ENCODE results near the gene EVC. TPM values are rescaled to one million over a fixed set of nuclear protein-coding genes. Genes with fewer than 3 reads are reported as not detected.
"Not testable (repeated sequence)": the region's sequence is repeated elsewhere in the genome, so short reads cannot be mapped to it uniquely, and the experiment has no call there.

The EVC gene
- total RNA-seq, 2 donors from 2014 or later = 10.0 to 11.3 TPM

- ATAC-seq (no peak), DNase-seq (no peak)
- intact Hi-C loops (cut with DNase I) = no loop called here
Observed at GRCh38 chr4:5724377-5724776, 13.4 kb downstream of the EVC start.

GRCh38 chr4:5728412-5728811, 17.4 kb downstream of the EVC start:
- intact Hi-C loops (cut with DNase I); ATAC-seq; DNase-seq: not testable (repeated sequence)

- ATAC-seq (no peak), DNase-seq (no peak)
- intact Hi-C loops (cut with DNase I) = no loop called here
Observed at GRCh38 chr4:5730436-5730835, 19.4 kb downstream of the EVC start.

- ATAC-seq = peak in 1 of 2 donors; percentile 15
- DNase-seq = no peak
- intact Hi-C loops (cut with DNase I) = no loop called here
Observed at GRCh38 chr4:5730993-5731990, 20.3 kb downstream of the EVC start.

GRCh38 chr4:5732158-5732557, 21.2 kb downstream of the EVC start:
- ATAC-seq (no peak), DNase-seq (no peak)
- intact Hi-C loops (cut with DNase I) = no loop called here

- intact Hi-C loops (cut with DNase I) = no loop called here
- DNase-seq = no peak
Observed at GRCh38 chr4:5734853-5735252, 23.9 kb downstream of the EVC start.

GRCh38 chr4:5735463-5735862, 24.5 kb downstream of the EVC start:
- DNase-seq = no peak
- intact Hi-C loops (cut with DNase I) = no loop called here
- no peak for ATAC-seq

More at GRCh38 chr4:5734853-5735252, 23.9 kb downstream of the EVC start:
- peak; percentile 30 to 70 for ATAC-seq

GRCh38 chr4:5738061-5738460, 27.1 kb downstream of the EVC start:
- intact Hi-C loops (cut with DNase I) = no loop called here

GRCh38 chr4:5742388-5742787, 31.4 kb downstream of the EVC start:
- intact Hi-C loops (cut with DNase I) = no loop called here
- ATAC-seq = no peak

More at GRCh38 chr4:5738061-5738460, 27.1 kb downstream of the EVC start:
- ATAC-seq (no peak), DNase-seq (no peak)

GRCh38 chr4:5742968-5743367, 32.0 kb downstream of the EVC start:
- DNase-seq (no peak), ATAC-seq (no peak)
- intact Hi-C loops (cut with DNase I) = no loop called here

More at GRCh38 chr4:5742388-5742787, 31.4 kb downstream of the EVC start:
- no peak for DNase-seq

- ATAC-seq (no peak), DNase-seq (no peak)
- intact Hi-C loops (cut with DNase I) = no loop called here
Observed at GRCh38 chr4:5746250-5746649, 35.2 kb downstream of the EVC start.

- DNase-seq = no peak
- intact Hi-C loops (cut with DNase I) = no loop called here
- ATAC-seq = peak; percentile 23 to 55
Observed at GRCh38 chr4:5746829-5747737, 36.1 kb downstream of the EVC start.

GRCh38 chr4:5747738-5748375, 36.9 kb downstream of the EVC start:
- DNase-seq = peak; percentile 53
- ATAC-seq = peak; percentile 51 to 75
- intact Hi-C loops (cut with DNase I) = no loop called here

- intact Hi-C loops (cut with DNase I) = no loop called here
- DNase-seq (no peak), ATAC-seq (no peak)
Observed at GRCh38 chr4:5749568-5749967, 38.6 kb downstream of the EVC start.

- DNase-seq (no peak), ATAC-seq (no peak)
- intact Hi-C loops (cut with DNase I) = no loop called here
Observed at GRCh38 chr4:5750052-5750945, 39.3 kb downstream of the EVC start.

GRCh38 chr4:5750946-5751665, 40.1 kb downstream of the EVC start:
- no peak for DNase-seq

GRCh38 chr4:5751666-5752375, 40.8 kb downstream of the EVC start:
- no peak for DNase-seq
- intact Hi-C loops (cut with DNase I) = no loop called here
- ATAC-seq = no peak

More at GRCh38 chr4:5750946-5751665, 40.1 kb downstream of the EVC start:
- no peak for ATAC-seq
- intact Hi-C loops (cut with DNase I) = no loop called here

Data from left cardiac atrium (tissue), 4 donors.